Stimulated activated CD4-positive, alpha-beta T cell treated with anti-CD3 and anti-CD28 coated beads, TNF-alpha, amount 100 ng/mL, for 48 hours (primary cell): ENCODE measurements around the gene TBK1.

ENCODE experiments used
- DNase-seq, 3 donors: peaks; one replicate each; pipeline ENCODE4 v3.0.0-alpha.2; 2020; ENCODE audit warnings: low read depth in 3 of 3

TBK1 gene

GRCh38 chr12:64451687-64452558 lies at the start of gene TBK1:
Gene TBK1, plus strand, starts transcription at chr12:64452120. Its CDS starts 3,751 bp downstream, at chr12:64455871.
- DNase-seq = peak; percentile 48 to 54 (median 49)

- no peak for DNase-seq
These were observed 49.7 kb upstream of the TBK1 start for GRCh38 chr12:64402181-64402580.

GRCh38 chr12:64403707-64404469 lies 48.0 kb upstream of the TBK1 start, which contains the start of gene XPOT:
Gene XPOT, plus strand, starts transcription at chr12:64404392. Its CDS starts 5,644 bp downstream, at chr12:64410036.
- peak; percentile 77 to 90 (median 88) for DNase-seq

- peak; percentile 36 to 65 (median 59) for DNase-seq
These were observed 47.3 kb upstream of the TBK1 start for GRCh38 chr12:64404470-64405256.

GRCh38 chr12:64407342-64408223 lies 44.3 kb upstream of the TBK1 start:
- no peak for DNase-seq

GRCh38 chr12:64411427-64411826 lies 40.5 kb upstream of the TBK1 start:
- DNase-seq = no peak

- DNase-seq = no peak
These were observed 39.5 kb upstream of the TBK1 start for GRCh38 chr12:64412459-64412858.

- no peak for DNase-seq
These were observed 38.0 kb upstream of the TBK1 start for GRCh38 chr12:64413884-64414283.

GRCh38 chr12:64418209-64418608 lies 33.7 kb upstream of the TBK1 start:
- DNase-seq = no peak

- DNase-seq = no peak
These were observed 32.2 kb upstream of the TBK1 start for GRCh38 chr12:64419696-64420095.

GRCh38 chr12:64427988-64428387 lies 23.9 kb upstream of the TBK1 start:
- no peak for DNase-seq

- DNase-seq = no peak
These were observed 23.0 kb upstream of the TBK1 start for GRCh38 chr12:64428956-64429355.

GRCh38 chr12:64430886-64431285 lies 21.0 kb upstream of the TBK1 start:
- no peak for DNase-seq

GRCh38 chr12:64431791-64432190 lies 20.1 kb upstream of the TBK1 start:
- no peak for DNase-seq

- DNase-seq = no peak
These were observed 18.0 kb upstream of the TBK1 start for GRCh38 chr12:64433915-64434314.

GRCh38 chr12:64440100-64440499 lies 11.8 kb upstream of the TBK1 start:
- DNase-seq = no peak

GRCh38 chr12:64445490-64445889 lies 6.4 kb upstream of the TBK1 start:
- DNase-seq = no peak

GRCh38 chr12:64446295-64446694 lies 5.6 kb upstream of the TBK1 start:
- no peak for DNase-seq

GRCh38 chr12:64450057-64450640 lies 1.8 kb upstream of the TBK1 start:
- DNase-seq = no peak

GRCh38 chr12:64450711-64451486 lies 1.0 kb upstream of the TBK1 start:
- no peak for DNase-seq
